NCI-H1417 treated with DMSO at 0.1 percent for 48 hours (cell line): ENCODE measurements around the gene GFM2.
"Not testable (repeated sequence)": the region's sequence is repeated elsewhere in the genome, so short reads cannot be mapped to it uniquely, and the experiment has no call there.

Experiments
- DNase-seq: peaks from one replicate; lab custom pipeline; 2025; lab: John Stamatoyannopoulos, UW

GFM2 gene, protein sequence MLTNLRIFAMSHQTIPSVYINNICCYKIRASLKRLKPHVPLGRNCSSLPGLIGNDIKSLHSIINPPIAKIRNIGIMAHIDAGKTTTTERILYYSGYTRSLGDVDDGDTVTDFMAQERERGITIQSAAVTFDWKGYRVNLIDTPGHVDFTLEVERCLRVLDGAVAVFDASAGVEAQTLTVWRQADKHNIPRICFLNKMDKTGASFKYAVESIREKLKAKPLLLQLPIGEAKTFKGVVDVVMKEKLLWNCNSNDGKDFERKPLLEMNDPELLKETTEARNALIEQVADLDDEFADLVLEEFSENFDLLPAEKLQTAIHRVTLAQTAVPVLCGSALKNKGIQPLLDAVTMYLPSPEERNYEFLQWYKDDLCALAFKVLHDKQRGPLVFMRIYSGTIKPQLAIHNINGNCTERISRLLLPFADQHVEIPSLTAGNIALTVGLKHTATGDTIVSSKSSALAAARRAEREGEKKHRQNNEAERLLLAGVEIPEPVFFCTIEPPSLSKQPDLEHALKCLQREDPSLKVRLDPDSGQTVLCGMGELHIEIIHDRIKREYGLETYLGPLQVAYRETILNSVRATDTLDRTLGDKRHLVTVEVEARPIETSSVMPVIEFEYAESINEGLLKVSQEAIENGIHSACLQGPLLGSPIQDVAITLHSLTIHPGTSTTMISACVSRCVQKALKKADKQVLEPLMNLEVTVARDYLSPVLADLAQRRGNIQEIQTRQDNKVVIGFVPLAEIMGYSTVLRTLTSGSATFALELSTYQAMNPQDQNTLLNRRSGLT

DNA sequence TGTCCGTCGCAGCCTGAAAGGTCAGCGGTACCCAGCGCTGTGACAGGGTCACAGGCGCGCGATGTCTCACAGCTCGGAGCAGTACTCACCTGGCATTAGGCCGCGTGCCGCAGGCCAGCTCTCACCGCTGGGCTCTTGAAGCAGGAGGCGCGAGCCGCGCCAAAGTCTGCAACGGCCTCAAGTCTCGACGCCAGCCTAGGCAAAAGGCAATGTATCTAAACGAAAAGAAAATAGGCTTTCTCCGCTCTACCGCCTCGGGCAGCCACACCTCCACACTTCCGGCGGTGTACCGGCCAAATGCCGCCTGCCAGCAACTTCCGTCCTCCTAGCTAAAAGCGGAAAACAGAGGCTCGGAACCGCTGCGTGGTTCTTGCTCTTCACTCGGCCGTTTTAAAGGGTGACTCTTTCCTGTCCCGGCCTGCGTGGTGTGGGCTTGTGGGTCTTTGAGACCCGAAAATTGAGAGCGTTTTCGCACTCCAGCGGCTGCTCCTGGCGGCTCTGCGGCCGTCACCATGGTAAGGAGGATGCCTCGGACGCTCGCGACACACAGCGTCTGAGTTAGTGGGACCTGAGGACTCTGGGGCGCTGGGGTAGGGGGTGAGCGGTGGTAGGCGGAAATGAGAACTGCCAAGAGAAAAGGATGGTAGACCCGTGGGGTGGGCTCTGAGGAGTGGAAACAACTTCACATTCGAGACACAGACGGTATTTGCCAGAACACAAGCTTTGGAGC lies at the start of gene GFM2, which contains the start of gene NSA2:
GFM2 (minus strand) TSS at position 269 of the 730 bp plus-strand sequence. CDS start 3,375 bp downstream, outside the sequence.
NSA2 (plus strand) TSS at position 401 of the 730 bp plus-strand sequence; CDS start at position 513, 112 bp downstream.
- DNase-seq, result peak; percentile 21

DNA sequence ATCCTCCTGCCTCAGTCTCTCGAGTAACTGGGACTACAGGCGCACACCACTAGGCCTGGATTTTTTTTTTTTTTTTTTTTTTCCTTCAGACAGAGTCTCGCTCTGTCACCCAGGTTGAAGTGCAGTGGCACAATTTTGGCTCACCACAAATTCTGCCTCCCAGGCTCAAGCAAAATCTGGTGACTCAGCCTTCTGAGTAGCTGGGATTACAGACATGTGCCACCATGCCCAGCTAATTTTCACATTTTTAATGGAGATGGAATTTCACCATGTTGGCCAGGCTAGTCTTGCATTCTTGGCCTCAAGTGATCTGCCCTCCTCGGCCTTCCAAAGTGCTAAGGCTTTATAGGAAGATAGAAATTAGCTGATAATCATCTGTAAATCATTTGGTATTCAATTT lies 44.0 kb upstream of the GFM2 start:
- DNase-seq, result no peak

DNA sequence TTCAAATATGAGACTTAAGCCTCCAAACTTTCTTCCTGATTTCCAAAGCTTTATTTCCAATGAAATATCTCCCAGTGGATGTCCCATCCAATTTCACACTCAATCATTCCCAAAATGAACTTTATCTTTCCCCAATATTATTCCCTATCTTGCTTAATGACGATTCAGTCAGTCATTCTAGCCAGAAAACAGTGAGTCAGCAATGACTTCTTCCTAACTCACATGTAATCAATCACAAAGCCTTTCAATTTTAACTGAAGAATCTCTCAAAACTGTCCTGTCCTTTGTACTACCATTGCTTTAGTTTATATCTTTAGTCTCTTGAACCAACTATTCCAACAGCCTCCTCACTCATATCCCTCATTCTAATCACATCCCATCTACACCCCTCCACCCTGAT lies 35.0 kb upstream of the GFM2 start:
- DNase-seq, result no peak

DNA sequence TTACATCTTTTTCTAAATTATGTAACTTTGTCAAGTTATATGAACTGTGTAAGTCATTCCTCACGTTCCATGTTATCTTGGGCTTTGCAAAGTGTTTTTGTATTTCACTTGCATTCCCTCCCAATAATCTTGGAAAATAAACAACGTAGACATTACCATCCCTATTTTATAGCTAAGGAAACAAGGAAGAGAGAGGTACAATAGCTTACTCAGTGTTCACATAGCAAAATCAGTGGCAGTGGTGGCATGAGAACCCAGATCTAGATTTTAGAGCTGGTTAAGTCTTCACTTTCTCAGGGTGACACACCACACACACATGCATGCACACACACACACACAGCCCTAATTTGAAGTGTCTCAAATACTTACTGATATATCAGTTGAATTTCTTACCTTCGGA lies 34.3 kb upstream of the GFM2 start:
- no peak for DNase-seq

DNA sequence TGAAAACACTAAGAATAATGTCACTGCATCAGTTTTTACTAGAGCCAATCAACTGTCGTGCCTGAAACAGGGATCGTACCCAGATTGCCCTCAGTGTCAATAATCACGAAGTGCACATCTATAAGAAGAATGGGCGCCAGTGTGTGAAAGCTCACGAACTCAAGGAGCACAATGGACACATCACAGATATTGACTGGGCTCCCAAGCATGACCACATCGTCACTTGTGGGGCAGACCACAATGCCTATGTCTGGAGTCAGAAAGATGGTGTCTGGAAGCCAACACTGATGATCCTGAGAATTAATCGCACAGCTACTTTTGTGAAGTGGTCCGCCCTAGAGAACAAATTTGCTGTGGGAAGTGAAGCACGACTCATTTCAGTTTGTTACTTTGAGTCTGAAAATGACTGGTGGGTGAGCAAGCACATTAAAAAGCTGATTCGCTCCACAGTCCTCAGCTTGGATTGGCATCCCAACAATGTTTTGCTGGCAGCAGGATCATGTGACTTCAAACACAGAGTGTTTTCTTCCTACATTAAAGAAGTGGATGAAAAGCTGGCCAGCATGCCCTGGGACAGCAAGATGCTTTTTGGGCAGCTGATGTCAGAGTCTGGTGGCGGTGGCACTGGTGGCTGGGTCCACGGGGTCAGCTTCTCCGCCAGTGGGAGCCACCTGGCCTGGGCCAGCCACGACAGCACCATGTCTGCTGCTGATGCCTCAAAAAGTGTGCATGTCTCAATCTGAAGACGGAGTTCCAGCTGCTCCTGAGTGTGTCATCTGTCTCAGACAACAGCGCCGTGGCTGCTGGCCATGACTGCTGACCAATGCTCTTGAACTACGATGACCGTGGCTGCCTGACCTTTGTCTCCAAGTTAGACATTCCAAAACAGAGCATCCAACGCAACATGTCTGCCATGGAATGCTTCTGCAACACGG lies 32.3 kb upstream of the GFM2 start:
- DNase-seq, result no peak

DNA sequence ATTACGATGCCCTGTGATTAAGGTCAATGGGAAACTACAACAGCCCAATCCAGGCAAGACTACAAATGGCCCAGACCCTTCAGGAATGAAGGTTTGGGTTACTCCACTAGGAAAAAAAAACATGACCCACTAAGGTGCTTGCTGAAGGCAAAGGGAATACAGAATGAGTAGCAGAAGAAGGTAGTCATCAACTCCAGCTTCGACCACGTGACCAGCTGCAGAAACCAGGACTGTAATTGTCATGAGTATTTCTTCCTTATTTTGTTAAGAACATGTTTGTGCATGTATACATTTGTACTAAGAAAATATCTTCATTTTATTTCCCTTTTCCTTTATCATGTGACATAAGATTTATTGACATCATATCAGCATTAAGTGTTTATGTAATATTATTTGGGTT lies 24.8 kb upstream of the GFM2 start:
- not testable (repeated sequence) for DNase-seq

DNA sequence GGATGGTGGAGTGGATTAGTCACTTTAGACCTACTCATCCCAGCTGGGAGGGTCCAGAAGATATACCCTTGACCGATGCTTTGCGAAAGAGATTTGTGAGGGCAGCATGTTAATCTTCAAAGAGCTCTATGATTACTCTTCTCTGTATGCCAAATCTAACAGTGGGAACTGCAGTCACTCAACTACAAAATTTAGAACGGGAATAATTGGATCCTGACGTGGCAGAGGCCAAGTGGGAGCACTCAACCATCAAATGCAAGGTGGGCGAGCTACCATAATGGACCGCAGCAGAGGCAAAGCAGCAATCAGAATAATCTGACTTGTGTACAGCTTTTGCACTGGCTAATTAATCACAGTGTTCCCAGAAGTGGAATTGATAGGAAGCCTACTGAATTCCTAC lies 20.5 kb upstream of the GFM2 start:
- no peak for DNase-seq

DNA sequence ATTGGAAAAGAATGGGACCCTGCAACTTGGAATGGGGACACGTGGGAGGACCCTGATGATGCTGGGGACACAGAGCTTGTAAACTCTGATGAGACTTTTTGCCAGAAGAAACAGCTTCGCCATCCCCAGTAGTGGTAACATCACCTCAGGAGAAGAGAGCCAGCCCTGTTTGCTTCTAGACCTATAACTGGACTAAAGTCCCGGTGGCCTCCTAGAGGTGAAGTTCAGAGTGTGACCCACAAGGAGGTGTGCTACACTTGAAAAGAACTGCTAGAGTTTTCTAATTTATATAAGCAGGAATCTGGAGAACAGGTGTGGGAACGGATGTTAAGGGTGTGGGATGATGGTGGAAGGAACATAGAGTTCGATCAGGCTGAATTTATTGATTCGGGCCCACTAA lies 19.9 kb upstream of the GFM2 start:
- no peak for DNase-seq

DNA sequence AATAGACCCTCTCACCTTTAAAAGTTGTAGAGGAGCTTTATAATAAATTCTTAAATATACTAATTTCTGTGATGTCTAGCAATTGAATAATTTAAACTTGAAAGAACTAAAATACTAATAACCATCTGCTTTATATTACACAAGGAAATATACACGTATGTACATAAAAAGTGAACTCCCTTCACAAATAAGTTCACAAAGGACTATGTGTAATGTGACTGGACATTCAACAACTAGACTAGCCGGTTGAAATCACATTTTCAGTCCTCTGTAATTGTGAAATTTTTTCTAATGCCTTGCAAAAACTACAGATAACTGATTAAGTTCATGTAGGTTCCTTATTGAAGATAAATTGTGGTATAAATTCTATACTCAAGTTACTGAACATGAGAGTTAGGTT lies 11.7 kb upstream of the GFM2 start:
- DNase-seq, result no peak

DNA sequence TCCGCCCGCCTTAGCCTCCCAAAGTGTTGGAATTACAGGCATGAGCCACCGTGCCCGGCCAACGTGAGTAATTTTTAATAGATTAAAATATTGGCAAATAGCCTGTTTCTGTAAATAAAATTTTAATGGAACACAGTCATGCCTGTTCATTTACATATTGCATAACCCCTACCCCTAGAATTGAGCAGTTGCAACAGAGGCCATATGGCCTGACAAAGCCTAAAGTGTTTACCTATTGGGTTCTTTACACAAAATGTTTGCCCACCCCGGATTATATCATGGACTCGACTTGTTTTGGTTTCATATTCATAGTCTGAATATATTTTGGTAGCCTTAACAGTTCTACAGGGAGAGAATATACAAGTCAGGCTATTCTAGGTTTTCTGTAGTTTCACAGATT lies 5.4 kb upstream of the GFM2 start:
- DNase-seq, result no peak

DNA sequence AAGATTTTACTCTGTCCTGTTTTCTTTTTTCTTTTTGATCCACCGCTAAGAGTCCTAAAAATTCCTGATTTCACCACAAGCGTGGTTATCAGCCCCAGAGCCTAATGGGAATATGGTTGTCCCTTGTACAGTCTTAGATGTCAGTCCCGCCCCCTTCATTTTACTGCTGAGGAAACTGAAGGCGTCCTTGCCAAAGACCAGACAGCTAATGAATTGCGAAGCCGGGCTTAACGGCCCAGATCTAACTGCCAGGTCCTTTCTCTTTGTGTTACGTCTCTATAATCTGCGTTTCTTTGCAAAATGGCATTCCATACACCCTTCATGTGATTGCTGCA lies 629 bp upstream of the GFM2 start:
- no peak for DNase-seq

DNA sequence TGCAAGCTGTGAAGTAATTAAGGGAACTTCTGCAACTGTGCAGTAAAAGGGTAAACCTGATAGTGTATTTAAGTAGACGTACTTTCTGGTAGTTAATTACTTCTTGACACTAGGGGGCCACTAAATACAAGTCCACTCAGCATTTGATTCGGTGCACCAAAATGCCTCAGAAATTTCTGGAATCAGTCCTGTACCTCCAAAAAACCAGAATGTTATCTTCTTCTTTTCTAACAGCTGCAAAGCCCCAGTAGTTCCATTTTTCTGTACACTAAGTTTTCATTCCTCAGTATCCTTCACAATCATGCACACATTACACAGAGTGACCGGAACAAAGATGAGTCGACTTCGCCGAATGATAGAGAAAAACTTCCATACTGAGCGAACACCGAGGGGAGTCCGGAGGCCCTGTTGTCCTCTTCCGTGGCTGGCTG lies 484 bp downstream of the GFM2 start:
- DNase-seq, result no peak

DNA sequence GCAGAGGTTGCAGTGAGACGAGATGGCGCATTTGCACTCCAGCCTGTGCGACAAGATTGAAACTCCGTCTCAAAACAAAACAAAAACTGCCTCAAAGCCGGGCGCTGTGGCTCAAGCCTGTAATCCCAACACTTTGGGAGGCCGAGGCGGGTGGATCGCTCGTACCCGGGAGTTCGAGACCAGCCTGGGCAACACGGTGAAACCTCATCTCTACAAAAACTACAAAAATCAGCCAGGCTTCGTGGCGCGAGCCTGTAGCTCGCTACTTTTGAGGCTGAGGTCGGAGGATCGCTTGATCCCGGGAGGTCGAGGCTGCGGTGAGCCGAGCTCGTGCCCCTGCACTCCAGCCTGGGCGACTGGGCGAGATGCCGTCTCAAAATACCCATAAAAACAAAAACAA lies 988 bp downstream of the GFM2 start:
- DNase-seq, result no peak

DNA sequence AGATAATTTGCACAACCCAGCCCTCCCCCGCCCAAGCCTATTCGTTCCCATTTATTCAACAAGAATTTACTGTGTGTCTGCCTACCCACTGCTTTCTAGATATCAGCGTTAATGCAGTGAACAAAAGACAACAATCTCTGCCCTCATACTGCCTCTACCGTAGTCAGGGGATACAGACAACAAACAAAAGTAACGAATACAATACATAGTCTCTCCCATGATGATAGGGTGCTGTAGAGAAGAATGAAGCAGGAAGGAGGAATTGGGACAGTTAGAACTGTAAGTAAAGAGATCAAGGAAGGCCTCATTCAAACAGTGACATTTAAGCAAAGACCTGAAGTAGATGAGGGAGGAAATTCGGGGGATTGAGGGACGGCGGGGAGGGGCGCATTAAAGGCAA lies 1.7 kb downstream of the GFM2 start:
- no peak for DNase-seq

DNA sequence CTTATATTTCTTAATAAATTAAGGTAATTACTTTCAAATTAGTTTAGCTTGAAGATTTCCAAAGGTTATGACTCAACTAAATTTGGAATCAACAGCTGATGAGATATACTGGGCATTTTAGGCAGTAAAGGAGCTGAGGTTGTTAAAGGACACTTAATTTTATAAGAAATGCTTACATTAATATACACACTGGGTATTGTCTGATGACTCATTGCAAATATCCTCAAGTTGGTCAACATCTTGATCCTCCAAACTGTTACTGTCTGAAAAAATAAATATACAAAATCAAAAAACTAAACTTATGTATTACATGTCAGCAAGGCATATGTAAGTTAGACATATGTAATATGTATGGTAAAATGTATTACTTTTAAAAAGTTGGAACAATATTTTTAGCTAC lies 3.4 kb downstream of the GFM2 start:
- no peak for DNase-seq

DNA sequence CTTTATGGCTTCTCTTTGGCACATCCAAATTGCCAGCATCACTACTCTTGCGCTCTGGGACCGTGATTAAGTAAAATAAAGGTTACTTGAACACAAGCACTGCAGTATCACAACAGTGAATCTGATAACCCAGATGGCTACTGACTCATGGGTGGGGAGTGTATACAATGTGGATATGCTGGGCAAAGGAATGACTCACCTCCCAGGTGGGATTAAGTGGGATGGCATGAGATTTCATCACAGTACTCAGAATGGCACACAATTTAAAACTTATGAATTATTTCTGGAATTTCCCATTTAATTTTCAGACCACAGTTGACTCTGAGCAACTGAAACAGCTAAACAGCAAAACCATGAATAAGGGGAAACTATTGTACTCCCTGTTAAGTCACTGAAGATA lies 4.3 kb downstream of the GFM2 start:
- no peak for DNase-seq

DNA sequence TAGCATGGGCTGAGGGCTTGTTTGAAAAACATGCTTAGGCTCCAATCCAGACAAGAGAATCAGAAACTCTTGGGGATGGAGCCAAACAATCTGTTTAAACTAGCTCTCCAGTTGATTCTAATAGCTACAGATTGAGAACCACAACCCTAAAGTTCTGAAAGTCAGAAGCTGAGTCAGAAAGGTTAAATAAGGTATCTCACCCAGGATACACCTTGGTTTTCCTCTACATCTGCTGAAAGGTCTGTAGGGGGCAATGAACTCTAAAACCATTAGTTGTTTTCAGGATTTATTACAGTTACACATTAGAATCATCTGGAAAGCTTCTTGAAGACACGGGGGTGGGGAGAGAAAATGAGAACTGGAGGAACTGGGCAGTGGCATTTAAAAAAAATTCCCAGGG lies 5.7 kb downstream of the GFM2 start:
- no peak for DNase-seq

DNA sequence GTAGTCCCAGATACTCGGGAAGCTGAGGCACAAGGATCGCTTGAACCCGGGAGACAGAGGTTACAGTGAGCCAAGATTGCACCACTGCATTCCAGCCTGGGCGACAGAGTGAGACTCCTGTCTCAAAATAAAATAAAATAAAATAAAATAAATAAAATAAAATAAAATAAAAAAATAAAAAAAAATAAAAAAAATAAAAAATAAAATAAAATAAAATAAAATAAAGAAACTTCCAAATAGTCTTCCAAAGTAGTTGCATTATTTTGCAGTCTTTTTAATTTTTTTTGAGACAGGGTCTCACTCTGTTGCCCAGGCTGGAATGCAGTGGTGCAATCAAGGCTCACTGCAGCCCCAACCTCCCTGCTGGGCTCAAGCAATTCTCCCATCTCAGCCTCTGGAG lies 18.2 kb downstream of the GFM2 start:
- DNase-seq, result not testable (repeated sequence)

DNA sequence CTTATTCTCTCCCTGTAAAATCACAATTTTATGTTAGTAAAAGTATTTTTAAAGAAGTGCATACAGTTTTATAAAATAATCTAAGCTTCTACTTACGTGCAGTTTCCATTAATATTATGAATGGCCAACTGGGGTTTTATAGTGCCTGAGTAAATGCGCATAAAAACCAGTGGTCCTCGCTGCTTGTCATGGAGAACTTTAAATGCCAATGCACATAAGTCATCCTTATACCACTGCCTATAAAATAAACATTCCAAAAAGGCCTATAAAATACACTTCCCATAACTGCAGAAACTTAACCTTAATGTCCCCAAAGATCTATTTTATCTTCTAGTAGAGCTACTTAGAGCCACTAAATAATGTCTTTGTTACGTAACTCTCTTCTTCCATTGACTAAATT lies 28.5 kb downstream of the GFM2 start:
- DNase-seq, result no peak

DNA sequence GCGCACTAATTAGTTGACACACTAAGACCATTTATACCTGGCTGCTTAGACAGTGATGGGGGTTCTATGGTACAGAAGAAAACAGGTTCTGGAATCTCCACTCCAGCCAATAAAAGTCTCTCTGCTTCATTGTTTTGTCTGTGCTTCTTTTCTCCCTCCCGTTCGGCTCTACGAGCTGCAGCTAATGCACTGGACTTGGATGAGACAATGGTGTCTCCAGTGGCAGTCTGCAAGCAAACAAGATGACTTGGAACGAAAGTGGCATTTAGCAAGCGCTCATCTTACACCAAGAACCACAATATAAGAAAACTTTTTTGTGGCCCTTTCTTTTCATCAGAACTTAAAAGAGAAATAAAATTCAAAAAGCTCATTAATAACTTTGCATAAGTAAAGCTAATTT lies 30.2 kb downstream of the GFM2 start:
- no peak for DNase-seq

DNA sequence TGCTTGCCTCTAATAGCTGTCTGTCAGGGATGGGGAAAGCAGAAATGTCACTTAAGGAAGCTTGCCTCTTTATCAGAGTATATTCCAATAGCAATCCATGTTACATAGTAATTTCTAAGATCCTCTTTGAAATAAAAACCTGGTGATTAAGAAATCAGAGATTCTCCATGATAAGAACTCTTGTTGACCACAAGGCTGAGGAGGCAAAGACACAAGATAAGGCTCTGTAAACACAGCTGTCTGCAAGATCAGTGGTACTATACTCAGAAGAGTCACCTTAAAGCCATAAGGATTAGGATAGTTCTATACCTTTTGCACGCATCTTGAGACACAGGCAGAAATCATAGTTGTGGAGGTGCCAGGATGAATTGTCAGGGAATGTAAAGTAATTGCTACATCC lies 41.6 kb downstream of the GFM2 start:
- DNase-seq, result no peak

DNA sequence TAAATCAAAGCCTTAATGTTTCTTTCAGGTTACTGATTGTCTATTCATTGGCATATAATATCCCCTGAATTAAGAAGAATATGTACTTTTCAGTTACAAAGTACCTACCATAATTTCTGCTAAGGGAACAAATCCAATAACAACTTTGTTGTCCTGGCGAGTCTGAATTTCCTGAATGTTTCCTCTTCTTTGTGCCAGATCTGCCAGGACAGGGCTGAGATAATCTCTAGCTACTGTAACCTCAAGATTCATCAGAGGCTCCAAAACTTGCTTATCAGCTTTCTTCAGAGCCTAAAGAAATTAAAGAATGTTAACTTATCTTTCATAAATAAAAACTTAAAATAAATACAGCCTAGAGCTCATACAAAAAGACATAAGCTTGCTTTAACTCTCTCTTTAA lies 44.6 kb downstream of the GFM2 start:
- no peak for DNase-seq
